Karpas-422 (cell line): ENCODE results near the gene ICE1. TPM values are rescaled to one million over a fixed set of nuclear protein-coding genes. Genes with fewer than 3 reads are reported as not detected.
"Not testable (repeated sequence)": the region's sequence is repeated elsewhere in the genome, so short reads cannot be mapped to it uniquely, and the experiment has no call there.

Source experiments
- DNase-seq: peaks from one replicate; pipeline ENCODE4 v3.0.0-alpha.2; 2015
- H2AFZ ChIP-seq: fragments of 200-600 bp; sonication (generic); 2 replicates; pipeline ENCODE4 v1.6.1; 2014; ENCODE audit warnings: antibody characterized with exemption, low read length, mixed read lengths
- H3K27ac ChIP-seq: fragments of 200-600 bp; sonication (generic); 2 replicates; pipeline ENCODE4 v1.5.1; 2014; ENCODE audit warnings: mild to moderate bottlenecking, low read length, moderate library complexity
- H3K27me3 ChIP-seq: fragments of 200-600 bp; sonication (generic); 2 replicates; pipeline ENCODE4 v1.6.1; 2014; ENCODE audit warnings: low read length, mixed read lengths
- H3K36me3 ChIP-seq: fragments of 200-600 bp; sonication (generic); 2 replicates; pipeline ENCODE4 v1.6.1; 2014; ENCODE audit warnings: low read length, mixed read lengths; ENCODE audit not compliant: insufficient read depth
- H3K4me1 ChIP-seq: fragments of 200-600 bp; sonication (generic); 2 replicates; pipeline ENCODE4 v1.6.1; 2014; ENCODE audit warnings: mild to moderate bottlenecking, low read length, mixed read lengths
- H3K4me2 ChIP-seq: fragments of 200-600 bp; sonication (generic); 2 replicates; pipeline ENCODE4 v1.6.1; 2014; ENCODE audit warnings: low read length, low read depth, mild to moderate bottlenecking; ENCODE audit not compliant: poor library complexity, severe bottlenecking
- H3K4me3 ChIP-seq: fragments of 200-600 bp; sonication (generic); 2 replicates; pipeline ENCODE4 v1.5.1; 2014; ENCODE audit warnings: mild to moderate bottlenecking, antibody characterized with exemption, low read length, mixed read lengths
- H3K79me2 ChIP-seq: fragments of 200-600 bp; sonication (generic); 2 replicates; pipeline ENCODE4 v1.6.1; 2014; ENCODE audit warnings: mild to moderate bottlenecking, low read length, mixed read lengths
- H3K9ac ChIP-seq: fragments of 200-600 bp; sonication (generic); 2 replicates; pipeline ENCODE4 v1.6.0; 2014; ENCODE audit warnings: low read length
- H3K9me2 ChIP-seq: fragments of 200-600 bp; sonication (generic), shearing (Covaris generic); replicated peaks from 2 replicates; pipeline ENCODE4 v1.6.0; 2014; ENCODE audit warnings: mild to moderate bottlenecking, low read length, moderate library complexity; ENCODE audit not compliant: insufficient read depth
- H3K9me3 ChIP-seq: fragments of 300-700, 200-600 bp; sonication (generic); 2 replicates; pipeline ENCODE4 v1.6.1; 2014; ENCODE audit warnings: low read length, mixed read lengths
- H4K20me1 ChIP-seq: fragments of 200-600 bp; sonication (generic); 2 replicates; pipeline ENCODE4 v1.6.1; 2014; ENCODE audit warnings: mild to moderate bottlenecking, antibody characterized with exemption, low read length, low read depth; ENCODE audit not compliant: insufficient read depth
- total RNA-seq: library from RNA; depleted of rRNA; stranded (reverse); fragments of >200 nt; shearing (Covaris generic); gene quantifications from 2 replicates; pipeline ENCODE4 v1.2.3, GENCODE V29; 2014; ENCODE audit warnings: low replicate concordance

The ICE1 gene
- total RNA-seq, 1 experiment from 2014 or later, result 30.3 TPM

DNA sequence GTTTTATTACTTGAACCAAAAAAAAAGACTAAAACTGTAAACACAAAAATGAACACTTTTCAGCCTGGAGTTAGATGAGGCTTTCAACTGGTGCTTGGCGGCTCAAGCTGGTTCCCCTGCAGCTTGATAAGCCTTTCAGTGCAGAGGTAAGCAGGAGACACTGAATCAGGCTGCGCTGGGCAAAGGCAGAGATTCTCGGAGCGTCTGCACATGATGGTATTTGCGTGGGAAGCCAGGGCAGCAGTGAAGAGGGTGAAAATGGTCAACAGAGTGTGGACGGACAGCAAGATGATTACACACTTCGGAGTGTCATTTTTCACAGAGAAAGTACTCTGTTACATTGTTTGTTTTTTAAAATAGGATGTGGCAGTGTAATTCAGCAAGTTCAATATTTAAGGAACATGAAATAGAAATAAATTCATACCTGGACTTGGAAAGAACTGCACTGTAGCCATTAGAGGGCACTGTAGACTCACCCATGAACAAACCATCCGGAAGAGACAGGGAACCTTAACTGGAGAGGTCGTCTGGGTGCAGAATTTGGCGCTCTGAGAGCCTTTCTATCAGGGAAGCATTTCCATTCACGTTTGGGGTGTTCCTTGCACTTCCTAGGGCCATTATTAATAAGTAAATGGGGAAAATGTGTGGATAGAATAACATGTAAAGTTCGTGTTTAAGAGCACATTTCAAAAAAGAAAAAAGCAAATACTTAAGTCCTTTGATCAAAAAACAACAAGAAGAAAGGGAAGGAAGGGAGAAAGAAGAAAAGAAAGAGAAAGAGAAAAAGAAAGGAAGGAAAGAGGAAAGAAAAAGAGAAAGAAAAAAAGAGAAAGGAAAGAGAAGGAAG lies 69.8 kb downstream of the ICE1 start:
- Histone ChIP-seq H3K27ac (no peak overlapping the region), H3K9me3 (no peaks in the 10 kb centered on the region), H3K4me3 (no peak overlapping the region), H3K4me2 (peak overlapping the region; percentile 42), H3K27me3 (no peaks in the 10 kb centered on the region), H3K9ac (peak overlapping the region; percentile 26; the same call in 1 of the 2 replicates), H3K4me1 (peaks cover 7% of the 10 kb centered on the region), H4K20me1 (no peaks in the 10 kb centered on the region), H3K79me2 (no peaks in the 10 kb centered on the region), H3K9me2 (no peaks in the 10 kb centered on the region), H3K36me3 (no peaks in the 10 kb centered on the region), H2AFZ (no peak overlapping the region)
- peak; percentile 84 for DNase-seq

DNA sequence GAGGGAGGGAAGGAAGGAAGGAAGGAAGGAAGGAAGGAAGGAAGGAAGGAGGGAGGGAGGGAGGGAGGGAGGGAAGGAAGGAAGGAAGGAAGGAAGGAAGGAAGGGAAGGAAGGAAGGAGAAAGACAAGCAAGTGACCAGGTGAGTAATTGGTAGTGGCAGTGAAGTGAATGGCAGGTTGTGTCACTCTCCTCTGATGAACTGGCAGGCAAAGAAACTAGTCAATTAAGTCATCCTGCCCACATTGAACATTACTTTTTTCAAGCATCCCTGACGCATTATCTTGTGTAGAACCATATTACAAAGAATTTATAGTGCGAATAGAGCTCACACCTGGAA lies 70.4 kb downstream of the ICE1 start:
- H3K79me2 ChIP-seq, H3K9me3 ChIP-seq, H3K9me2 ChIP-seq, H3K4me3 ChIP-seq, H4K20me1 ChIP-seq, H3K9ac ChIP-seq, H2AFZ ChIP-seq, H3K36me3 ChIP-seq, H3K4me2 ChIP-seq, H3K4me1 ChIP-seq, DNase-seq, H3K27me3 ChIP-seq, H3K27ac ChIP-seq: not testable (repeated sequence)

DNA sequence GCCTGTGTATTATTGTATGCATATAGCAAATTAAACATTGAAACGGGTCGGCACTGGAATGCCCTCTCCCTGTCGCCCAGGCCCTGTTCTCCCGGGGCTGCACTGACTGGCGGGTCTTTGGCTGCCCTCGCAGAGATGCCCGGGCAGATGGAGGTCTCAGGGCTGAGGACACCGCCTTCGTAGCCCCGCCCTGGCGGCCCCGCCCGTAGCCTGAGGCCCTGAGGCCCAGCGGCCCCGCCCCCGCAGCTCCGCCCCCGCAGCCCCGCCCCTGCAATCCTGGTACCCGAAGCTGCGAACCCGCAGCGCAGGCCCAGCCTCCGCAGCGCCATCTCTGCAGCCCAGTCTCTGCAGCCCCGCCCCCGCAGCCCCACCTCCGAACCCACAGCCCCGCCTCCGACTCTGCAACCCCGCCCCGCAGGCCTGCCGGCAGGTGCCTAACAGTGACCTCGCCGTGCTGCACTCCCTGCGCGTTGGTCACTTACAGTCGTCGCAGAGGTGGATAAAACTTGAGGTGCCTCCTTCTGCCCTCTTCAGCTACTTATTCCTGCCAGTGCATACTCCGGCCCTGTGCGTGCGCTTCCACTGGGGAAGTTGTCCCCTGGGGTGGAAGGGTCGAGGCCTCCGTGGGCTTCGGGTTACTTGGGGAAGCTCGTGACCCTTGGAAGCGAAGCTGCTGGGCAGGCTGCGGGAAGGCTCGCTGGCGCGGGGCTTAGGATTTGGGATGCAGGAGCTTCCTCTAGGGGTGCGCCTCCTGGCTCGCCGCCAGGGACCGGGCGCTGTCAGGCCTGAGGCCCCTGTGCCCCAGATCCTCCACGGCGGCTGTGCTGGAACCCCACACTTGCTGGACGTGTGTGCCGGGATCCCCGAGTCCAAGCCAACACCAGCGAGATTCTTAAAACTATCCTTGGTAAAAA lies 72.3 kb downstream of the ICE1 start:
- peak; percentile 93 for DNase-seq
- no peaks in the 10 kb centered on the region for H3K9me3 ChIP-seq
- no peaks in the 10 kb centered on the region for H3K27me3 ChIP-seq
- no peaks in the 10 kb centered on the region for H3K9me2 ChIP-seq
- no peak overlapping the region for H3K4me3 ChIP-seq
- peaks cover 7% of the 10 kb centered on the region for H3K4me1 ChIP-seq
- H4K20me1 ChIP-seq, result no peaks in the 10 kb centered on the region
- no peak overlapping the region for H3K27ac ChIP-seq
- H3K79me2 ChIP-seq, result no peaks in the 10 kb centered on the region
- H3K9ac ChIP-seq, result no peak overlapping the region
- H2AFZ ChIP-seq, result no peak overlapping the region
- no peaks in the 10 kb centered on the region for H3K36me3 ChIP-seq
- peak overlapping the region; percentile 24 for H3K4me2 ChIP-seq

DNA sequence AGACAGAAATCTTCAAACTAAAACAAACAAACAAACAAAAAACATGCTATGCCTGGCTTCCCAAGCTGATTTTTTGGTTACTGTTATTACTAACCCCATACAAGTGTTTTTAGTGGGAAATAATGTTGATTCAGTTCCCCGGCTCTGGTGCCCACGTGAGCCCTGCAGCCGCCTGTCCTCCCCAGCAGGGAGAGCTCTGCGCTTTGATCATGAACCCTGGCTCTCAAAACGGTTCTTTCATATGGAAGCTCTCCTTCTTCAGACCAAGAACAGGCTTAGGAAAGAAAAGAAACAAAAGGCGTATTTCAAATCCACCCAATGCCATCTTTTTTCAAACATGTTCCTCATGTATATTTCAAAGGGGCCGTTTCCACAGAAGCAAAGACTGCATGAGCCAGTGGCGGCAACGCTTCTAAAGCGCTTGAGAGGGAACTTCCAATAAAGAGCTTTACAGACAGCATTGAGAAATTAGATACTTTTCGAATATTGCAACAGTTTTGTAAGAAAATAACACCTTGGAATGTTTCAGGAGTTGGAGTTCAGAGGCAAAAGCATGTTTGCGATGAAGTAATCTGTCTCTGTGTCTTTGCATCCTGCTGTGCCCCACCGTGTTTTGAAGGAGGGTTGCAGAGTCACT lies 74.8 kb downstream of the ICE1 start:
- no peaks in the 10 kb centered on the region for H4K20me1 ChIP-seq
- no peak overlapping the region for H3K4me3 ChIP-seq
- H3K9me3 ChIP-seq, result no peaks in the 10 kb centered on the region
- no peak overlapping the region for H2AFZ ChIP-seq
- H3K27me3 ChIP-seq, result no peaks in the 10 kb centered on the region
- H3K9ac ChIP-seq, result no peak overlapping the region
- no peaks in the 10 kb centered on the region for H3K9me2 ChIP-seq
- DNase-seq, result peak; percentile 61
- no peaks in the 10 kb centered on the region for H3K79me2 ChIP-seq
- H3K4me1 ChIP-seq, result peaks cover 7% of the 10 kb centered on the region
- no peaks in the 10 kb centered on the region for H3K36me3 ChIP-seq
- no peak overlapping the region for H3K4me2 ChIP-seq
- no peak overlapping the region for H3K27ac ChIP-seq

DNA sequence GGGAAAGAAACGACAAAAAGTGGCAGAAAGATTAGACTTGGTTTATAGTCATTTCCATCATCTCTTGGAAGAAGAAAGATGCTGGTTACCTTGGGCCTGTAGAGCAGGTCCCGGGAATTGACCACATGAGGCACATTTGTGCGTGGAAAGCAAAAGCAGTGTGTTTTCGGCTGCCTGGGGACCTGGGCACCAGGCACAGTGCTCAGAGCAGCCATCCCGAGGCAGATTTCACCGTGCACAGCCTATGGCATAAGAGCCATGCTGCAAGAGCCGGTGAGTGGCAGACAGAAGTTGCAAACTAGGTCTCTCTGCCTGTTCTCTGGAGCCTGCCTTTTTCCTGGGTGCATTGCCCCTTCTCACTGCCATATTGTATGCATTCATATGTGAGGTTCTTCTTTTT lies 77.0 kb downstream of the ICE1 start:
- Histone ChIP-seq H3K36me3 (no peaks in the 10 kb centered on the region), H3K4me1 (no peaks in the 10 kb centered on the region), H4K20me1 (no peaks in the 10 kb centered on the region), H3K4me2 (no peak overlapping the region), H3K27ac (no peak overlapping the region), H3K9ac (no peak overlapping the region), H2AFZ (no peak overlapping the region), H3K9me3 (no peaks in the 10 kb centered on the region), H3K79me2 (no peaks in the 10 kb centered on the region), H3K4me3 (no peak overlapping the region), H3K27me3 (no peaks in the 10 kb centered on the region), H3K9me2 (no peaks in the 10 kb centered on the region)
- DNase-seq, result no peak

DNA sequence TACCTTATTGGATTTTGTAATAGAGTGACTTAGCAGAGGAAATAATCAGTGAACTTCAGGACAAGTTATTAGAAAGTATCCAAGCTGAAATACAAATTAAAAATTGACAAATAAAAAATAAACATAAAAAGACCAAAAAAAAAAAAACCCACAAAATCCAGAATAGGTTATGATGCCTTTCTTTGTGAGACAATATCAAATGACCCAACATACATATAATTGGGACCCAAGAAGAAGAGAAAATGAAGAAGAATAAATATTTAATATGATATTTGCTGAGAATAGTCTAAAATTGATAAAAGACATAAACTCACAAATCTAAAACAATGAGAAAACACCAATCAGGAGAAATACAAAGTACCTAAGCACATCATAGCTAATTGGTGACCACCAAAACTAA lies 81.8 kb downstream of the ICE1 start:
- no peaks in the 10 kb centered on the region for H3K36me3 ChIP-seq
- no peak overlapping the region for H3K4me3 ChIP-seq
- no peak overlapping the region for H2AFZ ChIP-seq
- H3K4me1 ChIP-seq, result no peaks in the 10 kb centered on the region
- H3K9me2 ChIP-seq, result no peaks in the 10 kb centered on the region
- H4K20me1 ChIP-seq, result no peaks in the 10 kb centered on the region
- no peak overlapping the region for H3K4me2 ChIP-seq
- H3K27ac ChIP-seq, result no peak overlapping the region
- no peaks in the 10 kb centered on the region for H3K27me3 ChIP-seq
- H3K79me2 ChIP-seq, result no peaks in the 10 kb centered on the region
- no peak for DNase-seq
- H3K9me3 ChIP-seq, result no peaks in the 10 kb centered on the region
- H3K9ac ChIP-seq, result no peak overlapping the region

DNA sequence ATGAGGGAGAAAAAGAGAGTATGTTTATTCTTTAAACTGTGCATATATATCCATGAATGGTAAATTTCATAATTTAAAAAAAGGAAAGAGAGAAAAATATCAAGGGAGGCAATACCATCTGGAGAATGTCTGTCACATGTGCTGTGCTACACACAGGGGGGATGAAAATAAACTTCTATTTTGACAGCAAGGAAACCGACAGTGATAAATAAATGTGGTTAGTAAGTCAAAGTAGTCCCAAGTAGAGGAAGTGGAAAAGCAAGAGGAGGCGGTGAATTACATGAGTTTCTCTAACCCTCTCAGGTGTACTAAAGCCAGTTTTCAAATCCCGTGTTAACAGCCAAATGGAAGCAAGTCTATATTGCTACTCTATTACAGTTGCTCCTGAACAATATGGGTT lies 83.3 kb downstream of the ICE1 start:
- no peak overlapping the region for H3K4me3 ChIP-seq
- no peaks in the 10 kb centered on the region for H3K36me3 ChIP-seq
- no peak overlapping the region for H3K27ac ChIP-seq
- no peak overlapping the region for H3K9ac ChIP-seq
- no peak overlapping the region for H2AFZ ChIP-seq
- H3K9me3 ChIP-seq, result no peaks in the 10 kb centered on the region
- H3K4me2 ChIP-seq, result no peak overlapping the region
- DNase-seq, result no peak
- no peaks in the 10 kb centered on the region for H3K27me3 ChIP-seq
- no peaks in the 10 kb centered on the region for H3K79me2 ChIP-seq
- no peaks in the 10 kb centered on the region for H3K4me1 ChIP-seq
- H3K9me2 ChIP-seq, result no peaks in the 10 kb centered on the region
- H4K20me1 ChIP-seq, result no peaks in the 10 kb centered on the region

DNA sequence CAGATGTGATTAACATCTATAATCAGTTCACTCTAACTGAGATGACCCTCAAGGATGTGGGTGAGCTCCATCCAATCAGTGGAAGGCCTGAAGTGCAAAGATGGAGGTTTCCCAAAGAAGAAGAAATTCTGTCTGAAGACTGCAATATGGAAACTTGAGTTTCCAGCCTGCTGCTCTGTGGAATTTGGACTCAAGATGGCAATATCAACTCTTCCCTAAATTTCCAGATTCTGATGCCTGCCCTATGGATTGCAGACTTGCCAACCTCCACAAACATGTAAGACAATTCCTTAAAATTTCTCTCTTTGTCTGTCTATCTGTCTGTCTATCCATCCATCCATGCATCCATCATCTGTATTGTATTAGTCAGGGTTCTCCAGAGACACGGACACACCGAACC lies 85.9 kb downstream of the ICE1 start:
- no peak overlapping the region for H3K9ac ChIP-seq
- H3K9me2 ChIP-seq, result no peaks in the 10 kb centered on the region
- no peak overlapping the region for H3K4me2 ChIP-seq
- no peak overlapping the region for H2AFZ ChIP-seq
- no peaks in the 10 kb centered on the region for H3K79me2 ChIP-seq
- H3K4me1 ChIP-seq, result no peaks in the 10 kb centered on the region
- H3K27me3 ChIP-seq, result no peaks in the 10 kb centered on the region
- no peaks in the 10 kb centered on the region for H4K20me1 ChIP-seq
- no peaks in the 10 kb centered on the region for H3K36me3 ChIP-seq
- no peak overlapping the region for H3K4me3 ChIP-seq
- H3K9me3 ChIP-seq, result no peaks in the 10 kb centered on the region
- no peak overlapping the region for H3K27ac ChIP-seq
- no peak for DNase-seq
